Measurements from ENCODE around the gene PAK5.

The PAK5 gene

DNA sequence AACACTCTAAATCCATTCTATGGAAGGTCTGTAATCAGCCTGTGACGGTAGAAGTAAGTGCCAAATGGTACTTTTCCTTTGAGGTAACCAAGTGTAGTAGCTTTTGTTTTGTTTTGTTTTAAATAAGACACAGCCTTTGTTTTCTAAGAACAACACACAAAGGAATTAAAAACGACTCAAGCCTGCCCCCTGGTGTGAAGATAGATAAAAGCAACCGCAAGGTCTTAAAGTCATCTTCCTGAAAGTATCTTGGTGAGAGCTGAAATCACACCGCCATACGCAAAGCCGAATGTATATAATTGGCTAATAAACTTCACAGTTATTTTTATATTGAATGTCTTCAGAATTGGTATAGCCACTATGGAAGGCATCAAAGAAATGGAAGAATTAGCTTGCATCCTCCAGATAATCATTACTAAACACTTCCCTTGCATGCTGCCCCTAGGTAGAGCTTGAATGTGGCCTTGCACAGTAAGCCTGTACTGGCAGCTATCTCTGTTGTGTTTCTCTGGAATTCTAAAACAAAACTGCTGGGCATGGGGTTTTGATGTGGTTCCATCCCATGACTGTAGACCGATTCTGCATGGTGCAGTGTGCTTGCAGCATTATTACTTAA lies 228.9 kb downstream of the PAK5 start:
- Mint-ChIP-seq H3K4me1 (ENCODE audit: low read depth) (no peaks in the 10 kb centered on the region), H3K9me3 (no peaks in the 10 kb centered on the region), H3K36me3 (ENCODE audit: low read depth) (no peaks in the 10 kb centered on the region), H3K27ac (no peak overlapping the region), H3K4me3 (no peak overlapping the region), H3K27me3 (ENCODE audit: low read depth) (no peaks in the 10 kb centered on the region)

DNA sequence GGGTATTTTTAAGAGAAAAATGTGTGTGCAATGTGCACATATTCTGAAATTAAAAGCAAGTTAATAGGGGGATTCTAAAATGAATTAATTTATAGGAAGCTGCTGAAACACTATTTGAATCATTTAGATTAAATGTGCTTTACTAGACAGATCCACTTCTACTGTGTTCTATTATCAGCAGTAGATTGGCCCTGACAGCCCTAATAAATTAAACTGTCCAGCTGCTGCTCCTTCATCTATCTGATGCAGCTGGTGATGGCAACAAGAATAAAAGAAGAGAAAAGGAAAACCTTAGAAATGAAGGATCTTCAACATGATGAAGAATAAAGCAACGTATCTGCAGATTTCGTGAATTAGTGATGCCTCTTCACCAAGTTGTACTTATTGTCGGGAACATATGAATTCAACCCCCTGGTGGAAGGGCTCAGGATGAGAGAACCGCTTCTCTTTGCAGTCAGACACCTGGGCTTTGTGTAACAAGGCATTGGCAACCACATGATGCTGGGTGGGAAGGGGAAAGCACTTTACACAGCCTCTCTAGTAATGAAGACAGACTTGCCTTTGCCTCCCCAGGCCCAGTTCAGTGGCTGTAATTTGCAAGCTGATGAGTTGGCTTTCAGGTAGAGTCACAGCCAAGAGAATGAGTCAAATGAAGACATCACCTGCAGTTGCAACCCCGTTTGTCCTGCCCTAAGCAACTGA lies 230.1 kb downstream of the PAK5 start:
- H3K4me1 Mint-ChIP-seq (ENCODE audit: low read depth): no peaks in the 10 kb centered on the region
- H3K9me3 Mint-ChIP-seq: no peaks in the 10 kb centered on the region
- no peak overlapping the region for H3K4me3 Mint-ChIP-seq
- no peak overlapping the region for H3K27ac Mint-ChIP-seq
- no peaks in the 10 kb centered on the region for H3K27me3 Mint-ChIP-seq (ENCODE audit: low read depth)
- no peaks in the 10 kb centered on the region for H3K36me3 Mint-ChIP-seq (ENCODE audit: low read depth)

DNA sequence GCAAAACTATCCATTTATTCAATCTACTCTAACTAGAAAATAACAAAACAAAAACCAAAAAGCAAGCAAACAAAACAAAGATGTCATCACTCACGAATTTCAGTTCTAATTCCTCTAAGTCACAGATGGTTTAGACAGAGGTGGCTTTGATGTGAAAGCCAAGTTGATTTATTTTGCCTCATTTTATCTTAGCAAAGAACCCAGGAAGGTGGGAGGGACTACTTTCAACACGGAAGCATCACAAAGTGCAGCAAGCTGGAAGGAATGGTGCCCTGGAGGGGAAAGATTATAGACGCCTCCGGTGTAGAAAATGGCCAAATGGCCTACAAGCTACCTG lies 236.1 kb downstream of the PAK5 start:
- H3K9me3 Mint-ChIP-seq: no peaks in the 10 kb centered on the region
- H3K4me1 Mint-ChIP-seq (ENCODE audit: low read depth): no peaks in the 10 kb centered on the region
- no peak overlapping the region for H3K27ac Mint-ChIP-seq
- H3K36me3 Mint-ChIP-seq (ENCODE audit: low read depth): no peaks in the 10 kb centered on the region
- H3K4me3 Mint-ChIP-seq: no peak overlapping the region
- H3K27me3 Mint-ChIP-seq (ENCODE audit: low read depth): no peaks in the 10 kb centered on the region

DNA sequence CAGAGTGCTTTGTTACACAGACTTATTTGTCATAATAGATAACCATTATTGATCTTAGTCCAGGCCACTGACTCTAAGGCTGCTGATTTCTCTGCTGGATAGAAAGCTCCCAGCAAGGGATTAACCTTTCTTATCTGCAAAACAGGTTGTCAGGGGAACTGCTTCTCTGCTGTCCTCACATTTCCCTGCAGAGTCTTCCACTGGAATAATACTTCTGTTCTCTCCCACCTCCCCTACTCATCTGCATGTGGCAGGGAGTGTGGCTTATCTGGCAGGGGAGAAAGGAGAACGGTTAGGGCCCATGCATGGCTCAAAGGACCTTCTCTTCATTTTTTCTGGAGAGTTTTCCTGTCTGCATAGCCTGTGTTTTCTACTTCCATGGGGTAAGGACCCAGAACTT lies 238.3 kb downstream of the PAK5 start:
- Mint-ChIP-seq H3K36me3 (ENCODE audit: low read depth) (no peaks in the 10 kb centered on the region), H3K27me3 (ENCODE audit: low read depth) (no peaks in the 10 kb centered on the region), H3K4me1 (ENCODE audit: low read depth) (no peaks in the 10 kb centered on the region), H3K4me3 (no peak overlapping the region), H3K9me3 (no peaks in the 10 kb centered on the region), H3K27ac (no peak overlapping the region)

DNA sequence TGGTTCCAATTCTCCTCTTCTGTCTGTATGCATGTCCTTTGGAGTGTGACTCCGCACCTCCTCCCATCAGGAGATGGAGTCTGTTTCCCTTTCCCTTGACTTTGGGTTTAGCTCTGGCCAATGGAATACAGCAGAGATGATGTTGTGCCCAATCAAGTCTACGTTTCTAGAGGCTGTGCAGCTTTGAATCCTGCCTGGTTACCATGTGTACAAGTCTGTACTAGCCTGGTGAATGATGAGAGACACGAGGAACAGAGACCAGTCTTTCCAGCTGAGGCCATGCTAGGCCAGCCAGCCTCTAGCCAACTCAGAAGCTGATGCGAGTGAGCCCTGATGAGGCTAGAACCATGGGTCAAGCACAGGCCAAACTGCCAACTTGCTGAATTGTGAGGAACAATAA lies 241.3 kb downstream of the PAK5 start:
- H3K4me3 Mint-ChIP-seq: no peak overlapping the region
- no peaks in the 10 kb centered on the region for H3K9me3 Mint-ChIP-seq
- no peaks in the 10 kb centered on the region for H3K27me3 Mint-ChIP-seq (ENCODE audit: low read depth)
- H3K4me1 Mint-ChIP-seq (ENCODE audit: low read depth): no peaks in the 10 kb centered on the region
- no peaks in the 10 kb centered on the region for H3K36me3 Mint-ChIP-seq (ENCODE audit: low read depth)
- H3K27ac Mint-ChIP-seq: no peak overlapping the region

DNA sequence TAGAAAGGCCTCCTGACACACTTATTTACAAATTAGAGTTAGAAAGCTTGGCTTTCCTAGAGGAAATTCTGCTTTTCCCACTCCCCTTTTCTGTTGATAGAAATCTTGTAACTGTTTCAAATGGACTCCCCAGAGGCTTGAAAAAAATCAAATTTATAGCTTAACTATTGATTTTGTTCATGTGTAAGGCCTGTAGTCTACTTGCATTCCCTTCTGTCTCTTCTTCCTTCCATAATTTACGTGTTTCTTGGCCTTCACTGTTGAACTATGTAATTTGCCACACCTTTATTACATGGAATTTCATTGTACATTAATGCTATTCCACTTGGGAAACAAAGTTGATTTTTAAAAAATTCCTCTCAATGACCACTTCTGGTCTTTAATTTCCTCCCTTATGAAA lies 243.1 kb downstream of the PAK5 start:
- Mint-ChIP-seq H3K36me3 (ENCODE audit: low read depth) (no peaks in the 10 kb centered on the region), H3K4me1 (ENCODE audit: low read depth) (no peaks in the 10 kb centered on the region), H3K27ac (no peak overlapping the region), H3K27me3 (ENCODE audit: low read depth) (no peaks in the 10 kb centered on the region), H3K4me3 (no peak overlapping the region), H3K9me3 (no peaks in the 10 kb centered on the region)

DNA sequence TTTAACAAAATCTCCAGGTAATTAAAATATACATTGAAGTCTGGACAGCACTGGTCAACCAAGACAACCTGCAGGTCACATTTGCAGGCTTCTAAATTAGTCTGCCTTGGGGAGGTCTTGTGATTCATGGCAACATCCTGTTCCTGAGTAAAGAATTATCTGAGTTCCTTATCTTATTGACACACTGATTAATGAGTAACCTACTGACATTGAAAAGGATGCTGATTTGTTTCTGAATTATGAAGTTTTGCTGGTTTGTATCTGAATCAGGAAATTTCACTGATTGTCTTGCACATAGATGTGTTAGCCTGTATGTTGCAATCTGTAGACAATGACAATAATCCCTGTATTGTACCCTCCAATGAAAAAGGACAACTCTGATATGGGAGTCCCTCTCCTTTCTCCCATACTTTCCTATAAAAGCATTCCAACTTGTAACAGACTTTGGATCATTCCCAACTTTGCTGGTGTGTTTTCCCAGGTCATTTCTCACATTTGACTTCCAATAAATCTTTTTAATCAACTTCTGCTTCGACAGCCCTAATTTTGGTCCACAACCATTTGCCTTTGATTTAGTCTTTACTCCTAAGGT lies 244.5 kb downstream of the PAK5 start:
- Mint-ChIP-seq H3K36me3 (ENCODE audit: low read depth) (no peaks in the 10 kb centered on the region), H3K4me1 (ENCODE audit: low read depth) (no peaks in the 10 kb centered on the region), H3K9me3 (no peaks in the 10 kb centered on the region), H3K27ac (no peak overlapping the region), H3K27me3 (ENCODE audit: low read depth) (no peaks in the 10 kb centered on the region), H3K4me3 (no peak overlapping the region)

DNA sequence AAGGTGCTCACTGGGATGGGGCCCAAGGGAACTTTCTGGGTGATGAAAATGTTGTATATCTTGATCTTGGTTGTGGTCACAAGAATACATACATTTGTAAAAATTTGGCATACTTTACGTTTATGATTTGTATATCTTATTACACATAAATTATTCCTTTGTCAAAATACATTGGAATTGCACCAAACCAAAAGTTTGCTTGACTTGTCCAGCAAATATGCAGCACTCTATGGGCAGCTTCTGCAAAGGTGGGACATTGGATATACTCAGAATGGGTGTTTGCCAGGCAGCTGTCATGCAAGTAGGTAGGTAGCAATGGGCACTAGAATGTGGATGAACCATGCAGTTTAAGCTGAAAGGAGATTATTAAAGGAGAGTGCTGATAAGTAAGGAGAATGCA lies 246.5 kb downstream of the PAK5 start:
- H3K9me3 Mint-ChIP-seq: no peaks in the 10 kb centered on the region
- no peaks in the 10 kb centered on the region for H3K4me1 Mint-ChIP-seq (ENCODE audit: low read depth)
- no peak overlapping the region for H3K27ac Mint-ChIP-seq
- no peak overlapping the region for H3K4me3 Mint-ChIP-seq
- H3K27me3 Mint-ChIP-seq (ENCODE audit: low read depth): no peaks in the 10 kb centered on the region
- H3K36me3 Mint-ChIP-seq (ENCODE audit: low read depth): no peaks in the 10 kb centered on the region

DNA sequence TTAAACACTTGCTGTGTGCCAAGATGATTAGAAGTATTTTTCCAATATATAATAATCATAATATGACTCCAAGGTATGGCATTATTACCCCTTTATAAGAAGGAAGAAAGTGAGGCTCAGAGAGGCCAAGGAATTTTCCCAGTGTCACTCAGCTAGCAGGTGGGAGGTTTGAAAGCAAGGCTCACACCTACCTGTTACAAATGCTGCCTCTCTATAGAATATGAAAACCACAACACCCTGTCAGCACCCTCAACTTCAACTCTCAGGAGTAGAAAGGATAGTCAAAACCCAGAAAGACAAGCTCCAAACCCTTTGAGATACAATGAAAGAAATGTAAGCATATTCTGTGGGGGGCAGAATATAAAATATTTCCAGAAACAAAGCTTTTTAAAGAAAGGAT lies 247.8 kb downstream of the PAK5 start:
- Mint-ChIP-seq H3K4me1 (ENCODE audit: low read depth) (no peaks in the 10 kb centered on the region), H3K36me3 (ENCODE audit: low read depth) (no peaks in the 10 kb centered on the region), H3K27ac (no peak overlapping the region), H3K4me3 (no peak overlapping the region), H3K27me3 (ENCODE audit: low read depth) (no peaks in the 10 kb centered on the region), H3K9me3 (no peaks in the 10 kb centered on the region)

DNA sequence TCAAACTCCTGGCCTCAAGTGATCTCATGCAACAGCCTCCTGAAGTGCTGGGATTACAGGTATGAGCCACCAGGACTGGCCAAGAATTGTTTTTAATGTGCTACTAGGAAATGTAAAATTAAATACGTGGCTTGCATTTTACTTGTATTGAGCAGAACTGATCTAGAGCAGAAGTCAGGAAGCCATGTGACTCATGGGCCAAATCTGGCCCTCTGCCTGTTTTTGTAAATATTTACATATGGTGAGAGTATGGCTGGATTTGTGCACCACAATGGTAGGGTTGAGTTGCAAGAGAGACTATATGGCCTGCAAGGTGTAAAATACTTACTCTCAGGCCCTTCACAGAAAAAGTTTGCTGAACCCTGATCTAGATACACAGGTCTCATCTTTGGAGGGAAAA lies 248.7 kb downstream of the PAK5 start:
- Mint-ChIP-seq H3K4me3 (no peak overlapping the region), H3K4me1 (ENCODE audit: low read depth) (no peaks in the 10 kb centered on the region), H3K27me3 (ENCODE audit: low read depth) (no peaks in the 10 kb centered on the region), H3K27ac (no peak overlapping the region), H3K36me3 (ENCODE audit: low read depth) (no peaks in the 10 kb centered on the region), H3K9me3 (no peaks in the 10 kb centered on the region)

DNA sequence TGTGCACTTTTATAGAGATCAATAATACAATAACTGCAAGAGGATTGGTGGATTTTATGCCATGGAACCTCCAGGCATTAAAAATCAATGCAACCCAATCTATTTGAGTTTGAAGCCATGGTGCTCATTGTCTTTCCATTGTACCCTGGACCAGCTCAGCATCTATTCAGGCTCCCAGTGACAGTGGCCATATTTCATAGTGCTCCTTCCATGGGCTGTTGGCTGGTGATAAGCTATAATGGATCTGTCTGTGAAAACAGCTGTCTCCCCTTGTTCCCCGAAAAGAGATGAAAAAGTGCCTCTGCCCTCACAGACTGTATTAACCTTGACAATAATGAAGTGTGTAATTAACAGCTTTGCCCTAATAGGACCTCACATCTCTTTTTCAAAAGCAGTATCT lies 250.2 kb downstream of the PAK5 start:
- H3K27ac Mint-ChIP-seq: no peak overlapping the region
- no peaks in the 10 kb centered on the region for H3K27me3 Mint-ChIP-seq (ENCODE audit: low read depth)
- H3K4me3 Mint-ChIP-seq: no peak overlapping the region
- H3K36me3 Mint-ChIP-seq (ENCODE audit: low read depth): no peaks in the 10 kb centered on the region
- no peaks in the 10 kb centered on the region for H3K9me3 Mint-ChIP-seq
- H3K4me1 Mint-ChIP-seq (ENCODE audit: low read depth): no peaks in the 10 kb centered on the region

DNA sequence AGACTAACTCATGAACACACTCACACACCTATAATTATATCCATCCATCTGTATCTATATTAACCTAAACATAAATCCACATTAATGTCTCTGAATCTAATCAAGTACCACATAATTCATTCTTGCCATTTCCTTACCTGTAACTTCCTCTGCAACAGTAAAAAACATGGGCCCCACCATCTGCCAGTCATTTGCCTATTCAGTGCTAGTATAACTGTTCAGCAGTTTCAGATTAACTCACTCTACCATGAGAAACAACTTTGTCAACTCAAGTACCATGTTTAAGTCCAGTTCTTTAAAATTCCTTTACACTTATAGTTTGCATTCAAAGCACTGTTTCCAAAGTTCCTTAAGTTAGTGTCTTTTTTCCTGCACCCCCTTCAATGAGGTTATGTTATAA lies 255.7 kb downstream of the PAK5 start:
- Mint-ChIP-seq H3K27me3 (ENCODE audit: low read depth) (no peaks in the 10 kb centered on the region), H3K36me3 (ENCODE audit: low read depth) (no peaks in the 10 kb centered on the region), H3K4me3 (no peak overlapping the region), H3K4me1 (ENCODE audit: low read depth) (no peaks in the 10 kb centered on the region), H3K9me3 (no peaks in the 10 kb centered on the region), H3K27ac (no peak overlapping the region)

DNA sequence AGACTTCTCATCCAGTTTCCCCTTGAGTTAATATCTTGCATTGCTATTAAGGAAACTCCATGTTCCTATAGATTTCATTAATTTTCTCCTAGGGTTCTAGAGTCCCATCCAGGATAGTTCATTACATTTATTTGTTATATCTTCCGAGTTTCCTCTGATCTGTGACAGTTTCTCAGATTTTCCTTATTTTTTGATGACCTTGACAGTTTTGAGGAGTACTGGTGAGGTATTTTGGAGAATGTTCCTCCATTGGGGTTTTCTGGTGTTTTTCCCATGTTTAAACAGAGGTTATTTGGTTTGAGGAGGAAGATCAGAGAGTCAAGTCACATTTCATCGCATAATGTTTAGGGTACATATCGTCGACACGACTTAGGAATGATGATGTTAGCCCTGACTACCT lies 256.7 kb downstream of the PAK5 start:
- Mint-ChIP-seq H3K4me3 (no peak overlapping the region), H3K27me3 (ENCODE audit: low read depth) (no peaks in the 10 kb centered on the region), H3K36me3 (ENCODE audit: low read depth) (no peaks in the 10 kb centered on the region), H3K4me1 (ENCODE audit: low read depth) (no peaks in the 10 kb centered on the region), H3K27ac (no peak overlapping the region), H3K9me3 (no peaks in the 10 kb centered on the region)

DNA sequence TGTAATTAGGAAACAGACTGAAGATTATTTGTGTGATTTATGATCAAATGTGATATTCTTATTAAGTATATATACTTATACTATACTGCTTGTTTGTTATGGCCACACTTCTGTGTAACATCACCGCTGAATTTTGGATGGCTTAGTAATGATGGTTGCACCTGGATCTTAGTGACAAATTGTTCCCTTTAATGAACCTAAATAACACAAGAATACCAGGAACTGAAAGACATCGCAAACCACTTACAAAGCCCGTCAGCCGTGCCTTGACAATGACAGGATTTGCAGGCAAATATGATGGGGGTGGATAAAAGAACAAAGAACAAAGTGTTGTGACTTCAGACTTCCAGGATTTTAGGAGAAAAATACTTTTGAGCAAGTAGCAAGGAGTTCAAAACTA lies 257.4 kb downstream of the PAK5 start:
- no peak overlapping the region for H3K27ac Mint-ChIP-seq
- no peaks in the 10 kb centered on the region for H3K4me1 Mint-ChIP-seq (ENCODE audit: low read depth)
- H3K36me3 Mint-ChIP-seq (ENCODE audit: low read depth): no peaks in the 10 kb centered on the region
- no peak overlapping the region for H3K4me3 Mint-ChIP-seq
- H3K9me3 Mint-ChIP-seq: no peaks in the 10 kb centered on the region
- H3K27me3 Mint-ChIP-seq (ENCODE audit: low read depth): no peaks in the 10 kb centered on the region

DNA sequence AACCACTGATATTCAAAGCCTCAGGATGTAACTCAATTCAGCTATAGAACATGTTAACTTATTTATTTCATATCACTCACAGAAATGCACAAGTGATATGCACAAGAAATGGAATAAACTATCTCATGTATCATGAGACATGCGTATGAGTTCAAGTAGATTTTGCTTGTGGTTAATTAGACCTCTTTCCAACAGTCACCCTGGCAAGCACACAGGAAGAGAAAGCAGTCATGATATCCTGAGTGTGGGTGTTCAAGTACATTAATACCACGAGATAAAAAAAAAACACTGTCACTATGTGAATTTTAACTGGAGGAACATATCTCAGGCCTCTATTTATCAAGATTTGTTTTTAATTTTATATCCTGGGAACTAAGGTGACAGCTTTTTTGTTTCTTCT lies 260.3 kb downstream of the PAK5 start:
- no peak overlapping the region for H3K27ac Mint-ChIP-seq
- H3K4me3 Mint-ChIP-seq: no peak overlapping the region
- H3K4me1 Mint-ChIP-seq (ENCODE audit: low read depth): no peaks in the 10 kb centered on the region
- no peaks in the 10 kb centered on the region for H3K36me3 Mint-ChIP-seq (ENCODE audit: low read depth)
- no peaks in the 10 kb centered on the region for H3K9me3 Mint-ChIP-seq
- no peaks in the 10 kb centered on the region for H3K27me3 Mint-ChIP-seq (ENCODE audit: low read depth)
